Endothelial cell of umbilical vein (primary cell): Measurements from ENCODE around the gene A4GNT. TPM values are rescaled to one million over a fixed set of nuclear protein-coding genes. Genes with fewer than 3 reads are reported as not detected.
"Not testable (repeated sequence)": the region's sequence is repeated elsewhere in the genome, so short reads cannot be mapped to it uniquely, and the experiment has no call there.

Experiments
- BruUV-seq: library from RNA; stranded (reverse); fragments of 400-500 nt; replicated peaks from 2 replicates; lab custom pipeline; 2021; lab: Mats Ljungman, UMichigan
- CTCF ChIA-PET: fragments of 300-600, 350-600 bp; sonication (Branson Sonifier 250); formaldehyde crosslinking; loops from one replicate; lab custom pipeline; 2021; ENCODE audit warnings: antibody characterized with exemption, inconsistent platforms; lab: Charles Lee
- POLR2A ChIA-PET: fragments of 300-600, 350-600 bp; sonication (Branson Sonifier 250); formaldehyde crosslinking; loops from one replicate; lab custom pipeline; 2021; ENCODE audit warnings: antibody characterized with exemption, inconsistent platforms; lab: Charles Lee
- DNase-seq: peaks from one replicate; pipeline ENCODE4 v3.0.0-alpha.2; 2011; ENCODE audit warnings: low read depth, low spot score
- FAIRE-seq: peaks from 2 replicates; lab custom pipeline; 2011; peaks lifted over from hg19 to GRCh38; lab: Jason Lieb, UNC
- H2AFZ ChIP-seq: 2 replicates; pipeline ENCODE4 v1.6.0; 2012; ENCODE audit warnings: low read depth, low read length, control low read depth, inconsistent platforms
- H3K27ac ChIP-seq: 2 replicates; pipeline ENCODE4 v1.5.1; 2011; ENCODE audit warnings: low read depth, mild to moderate bottlenecking, control low read depth, low read length, moderate library complexity; ENCODE audit not compliant: insufficient read depth
- H3K27me3 ChIP-seq, 2 experiments: 2 replicates each; pipeline versions ENCODE4 v1.6.0 to v1.6.1; 2011; ENCODE audit warnings: low read length in 2 of 2, mixed read lengths in 1 of 2; ENCODE audit not compliant: control insufficient read depth in 2 of 2, insufficient read depth in 2 of 2
- H3K36me3 ChIP-seq, 2 experiments: 2 replicates in 1 of 2; 3 replicates in 1 of 2; pipeline ENCODE4 v1.5.1; 2011; ENCODE audit warnings: low read length in 2 of 2, mild to moderate bottlenecking in 1 of 2, moderate library complexity in 1 of 2; ENCODE audit not compliant: control insufficient read depth in 2 of 2, insufficient read depth in 2 of 2; ENCODE audit errors: extremely low read depth in 1 of 2
- H3K4me1 ChIP-seq: 3 replicates; pipeline ENCODE4 v1.5.1; 2011; ENCODE audit warnings: mild to moderate bottlenecking, low read length; ENCODE audit not compliant: control insufficient read depth, insufficient read depth; ENCODE audit errors: extremely low read depth
- H3K4me2 ChIP-seq: 2 replicates; pipeline ENCODE4 v1.6.1; 2011; ENCODE audit warnings: low read length, control low read depth, mixed read lengths; ENCODE audit not compliant: insufficient read depth
- H3K4me3 ChIP-seq, 3 experiments: fragments of 200-600 bp in 1 of 3; sonication (generic), shearing (Covaris generic) in 1 of 3; replicated peaks in 1 of 3; 2 replicates each; pipeline ENCODE4 v1.5.1; 2011 to 2016; ENCODE audit warnings: control low read depth in 3 of 3, low read length in 3 of 3, mild to moderate bottlenecking in 2 of 3, inconsistent platforms in 1 of 3, low read depth in 1 of 3, moderate library complexity in 1 of 3; ENCODE audit not compliant: insufficient read depth in 1 of 3
- H3K79me2 ChIP-seq: 2 replicates; pipeline ENCODE4 v1.6.0; 2012; ENCODE audit warnings: low read length, inconsistent platforms; ENCODE audit not compliant: control insufficient read depth, insufficient read depth
- H3K9ac ChIP-seq: replicated peaks from 2 replicates; pipeline ENCODE3; 2011; ENCODE audit warnings: low read length, control low read depth; ENCODE audit not compliant: insufficient read depth; ENCODE audit errors: extremely low read depth
- H3K9me1 ChIP-seq: replicated peaks from 3 replicates; pipeline ENCODE4 v1.6.0; 2011; ENCODE audit warnings: mild to moderate bottlenecking, low read length; ENCODE audit not compliant: control insufficient read depth, insufficient read depth; ENCODE audit errors: extremely low read depth
- H3K9me3 ChIP-seq: replicated peaks from 2 replicates; pipeline ENCODE4 v1.5.1; 2012; ENCODE audit warnings: low read length, inconsistent platforms; ENCODE audit not compliant: control insufficient read depth, insufficient read depth
- H4K20me1 ChIP-seq: replicated peaks from 2 replicates; pipeline ENCODE3; 2011; ENCODE audit warnings: mild to moderate bottlenecking, low read length; ENCODE audit not compliant: control insufficient read depth, insufficient read depth; ENCODE audit errors: extremely low read depth
- EZH2 ChIP-seq: IDR thresholded peaks from 2 replicates; pipeline ENCODE4 v1.6.1; 2012; ENCODE audit warnings: borderline replicate concordance, low read depth, mild to moderate bottlenecking, moderate library complexity, low read length, inconsistent platforms; ENCODE audit not compliant: severe bottlenecking
- FOS ChIP-seq: IDR thresholded peaks from 2 replicates; pipeline ENCODE4 v1.6.1; 2011; ENCODE audit warnings: mild to moderate bottlenecking, low read length, moderate library complexity, borderline replicate concordance; ENCODE audit not compliant: insufficient read depth
- GATA2 ChIP-seq: IDR thresholded peaks from 2 replicates; pipeline ENCODE4 v1.7.0; 2011; ENCODE audit warnings: low read depth, mild to moderate bottlenecking, moderate library complexity, mixed read lengths, low read length; ENCODE audit not compliant: insufficient read length, insufficient read depth
- JUN ChIP-seq: IDR thresholded peaks from 2 replicates; pipeline ENCODE4 v1.6.1; 2011; ENCODE audit warnings: borderline replicate concordance, low read depth; ENCODE audit not compliant: insufficient read length, insufficient read depth
- MYC ChIP-seq: IDR thresholded peaks from one replicate; pipeline ENCODE4 v1.6.1; 2011; ENCODE audit warnings: mild to moderate bottlenecking, low read depth, low read length
- POLR2A ChIP-seq: IDR thresholded peaks from 2 replicates; pipeline ENCODE4 v1.6.1; 2012; ENCODE audit warnings: low read depth, mild to moderate bottlenecking, control low read depth, low read length
- POLR2AphosphoS5 ChIP-seq: IDR thresholded peaks from 2 replicates; pipeline ENCODE4 v1.6.1; 2012; ENCODE audit warnings: low read depth, mild to moderate bottlenecking, control low read depth, low read length, moderate library complexity; ENCODE audit not compliant: insufficient read depth
- dilution Hi-C: fragments of 300-500 bp; cut with MboI; formaldehyde crosslinking; loops from one replicate; pipeline ENCODE4 v1.15.0; 2019; ENCODE audit warnings: low sequenced_read_pairs; ENCODE audit not compliant: extremely low pct_ligation_motif_present
- intact Hi-C: fragments of 100-400 bp; cut with micrococcal nuclease; formaldehyde crosslinking; loops from one replicate; pipeline ENCODE4 v1.10.0; 2022
- polyA plus RNA-seq, 4 experiments: library from polyadenylated mRNA; depleted of rRNA in 3 of 4; stranded (reverse) in 3 of 4; unstranded in 1 of 4; fragments of >200 nt; gene quantifications; 2 replicates each; pipeline versions ENCODE4 v1.2.1 to v1.2.3, GENCODE V29; 2011 to 2012; ENCODE audit warnings: missing spikeins in 1 of 4
- total RNA-seq: library from RNA; stranded (reverse); gene quantifications from 2 replicates; pipeline ENCODE4 v1.2.3, GENCODE V29; 2021
- TF ChIP-seq, protein P1 (sequence below): IDR thresholded peaks from 2 replicates; pipeline ENCODE4 v1.6.1; 2011; ENCODE audit not compliant: insufficient read depth, insufficient read length
- TF ChIP-seq, protein P2 (sequence below), 2 donors: IDR thresholded peaks; 1 replicate in 1 of 2; 2 replicates in 1 of 2; pipeline ENCODE4 v1.5.1; 2011; ENCODE audit warnings: low read length in 2 of 2, mild to moderate bottlenecking in 2 of 2, moderate library complexity in 2 of 2, control low read depth in 1 of 2, inconsistent platforms in 1 of 2, low read depth in 1 of 2; ENCODE audit not compliant: insufficient read depth in 1 of 2; ENCODE audit errors: extremely low read depth in 1 of 2

The A4GNT gene
- total and polyA plus RNA-seq, 2 donors (not counting 3 experiments of a cell fraction or from before 2014, with no cell fraction given): not detected

DNA sequence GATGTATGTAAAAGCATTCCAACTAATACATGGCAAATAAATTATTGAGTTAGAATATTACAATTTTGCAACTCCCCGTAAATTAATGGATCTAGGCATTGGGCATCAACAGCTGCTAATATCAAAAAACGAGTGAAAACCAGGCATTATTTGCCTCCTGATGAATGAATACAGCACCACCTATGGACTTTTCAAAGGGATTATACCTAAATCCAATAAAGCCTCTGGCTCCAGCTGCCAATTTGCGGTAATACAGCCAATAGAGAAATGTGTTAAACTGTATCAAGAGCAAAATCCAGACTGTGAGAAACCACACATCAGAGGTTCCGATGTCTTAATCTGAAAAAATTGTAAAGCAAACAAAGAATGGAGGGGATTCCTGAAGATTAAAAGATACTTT lies 16.3 kb upstream of the A4GNT start:
- no peaks in the 10 kb centered on the region for H3K79me2 ChIP-seq
- ChIA-PET CTCF (no interaction called here), POLR2A (no interaction called here)
- no peak overlapping the region for H3K9ac ChIP-seq
- H2AFZ ChIP-seq: no peak overlapping the region
- H3K27me3 ChIP-seq: no peaks in the 10 kb centered on the region
- H3K9me1 ChIP-seq: no peaks in the 10 kb centered on the region
- H3K9me3 ChIP-seq: no peaks in the 10 kb centered on the region
- H4K20me1 ChIP-seq: no peaks in the 10 kb centered on the region
- H3K4me3 ChIP-seq: no peak overlapping the region
- intact Hi-C loops: no loop called here
- BruUV-seq: no TSS peak
- TF ChIP-seq, protein P1, sequence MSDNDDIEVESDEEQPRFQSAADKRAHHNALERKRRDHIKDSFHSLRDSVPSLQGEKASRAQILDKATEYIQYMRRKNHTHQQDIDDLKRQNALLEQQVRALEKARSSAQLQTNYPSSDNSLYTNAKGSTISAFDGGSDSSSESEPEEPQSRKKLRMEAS: no peak
- TF ChIP-seq EZH2: no peak
- TF ChIP-seq, protein P2, sequence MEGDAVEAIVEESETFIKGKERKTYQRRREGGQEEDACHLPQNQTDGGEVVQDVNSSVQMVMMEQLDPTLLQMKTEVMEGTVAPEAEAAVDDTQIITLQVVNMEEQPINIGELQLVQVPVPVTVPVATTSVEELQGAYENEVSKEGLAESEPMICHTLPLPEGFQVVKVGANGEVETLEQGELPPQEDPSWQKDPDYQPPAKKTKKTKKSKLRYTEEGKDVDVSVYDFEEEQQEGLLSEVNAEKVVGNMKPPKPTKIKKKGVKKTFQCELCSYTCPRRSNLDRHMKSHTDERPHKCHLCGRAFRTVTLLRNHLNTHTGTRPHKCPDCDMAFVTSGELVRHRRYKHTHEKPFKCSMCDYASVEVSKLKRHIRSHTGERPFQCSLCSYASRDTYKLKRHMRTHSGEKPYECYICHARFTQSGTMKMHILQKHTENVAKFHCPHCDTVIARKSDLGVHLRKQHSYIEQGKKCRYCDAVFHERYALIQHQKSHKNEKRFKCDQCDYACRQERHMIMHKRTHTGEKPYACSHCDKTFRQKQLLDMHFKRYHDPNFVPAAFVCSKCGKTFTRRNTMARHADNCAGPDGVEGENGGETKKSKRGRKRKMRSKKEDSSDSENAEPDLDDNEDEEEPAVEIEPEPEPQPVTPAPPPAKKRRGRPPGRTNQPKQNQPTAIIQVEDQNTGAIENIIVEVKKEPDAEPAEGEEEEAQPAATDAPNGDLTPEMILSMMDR (IDR thresholded peaks at IDR 0.05; ENCODE audit: extremely low read depth in 1 of 2, insufficient read depth in 1 of 2, low read depth in 1 of 2, low read length in 2 of 2): no peak
- TF ChIP-seq FOS: no peak
- TF ChIP-seq POLR2A: no peak
- no peak for TF ChIP-seq POLR2AphosphoS5
- TF ChIP-seq MYC: no peak
- TF ChIP-seq GATA2: no peak
- no peak for TF ChIP-seq JUN
- dilution Hi-C loops: no loop called here
- DNase-seq (no peak), FAIRE-seq (no peak)
- H3K27ac ChIP-seq: no peak overlapping the region
- no peak overlapping the region for H3K4me2 ChIP-seq
- no peaks in the 10 kb centered on the region for H3K36me3 ChIP-seq
- H3K4me1 ChIP-seq: no peaks in the 10 kb centered on the region

DNA sequence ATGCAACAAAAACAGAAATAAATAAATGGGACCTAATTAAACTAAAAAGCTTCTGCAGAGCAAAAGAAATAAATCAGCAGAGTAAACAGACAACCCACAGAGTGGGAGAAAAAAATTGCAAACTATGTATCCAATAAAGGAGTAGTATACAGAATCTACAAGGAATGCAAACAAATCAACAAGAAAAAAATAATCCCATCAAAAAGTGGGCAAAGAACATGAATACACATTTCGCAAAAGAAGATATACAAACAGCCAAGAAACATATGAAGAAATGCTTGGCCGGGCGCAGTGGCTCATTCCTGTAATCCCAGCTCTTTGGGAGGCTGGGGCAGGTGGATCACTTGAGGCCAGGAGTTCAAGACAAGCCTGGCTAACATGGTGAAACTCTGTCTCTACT lies 10.0 kb upstream of the A4GNT start:
- H3K27me3 ChIP-seq, intact Hi-C loops, FAIRE-seq, H3K4me1 ChIP-seq, H3K4me3 ChIP-seq, H3K36me3 ChIP-seq, H3K4me2 ChIP-seq, H4K20me1 ChIP-seq, POLR2A ChIA-PET, DNase-seq, H3K27ac ChIP-seq, BruUV-seq, H3K79me2 ChIP-seq, H3K9me3 ChIP-seq, H3K9ac ChIP-seq, H2AFZ ChIP-seq, CTCF ChIA-PET, H3K9me1 ChIP-seq, dilution Hi-C loops: not testable (repeated sequence)
